HepG2 (cell line): ENCODE measurements around the gene THSD4. TPM values are rescaled to one million over a fixed set of nuclear protein-coding genes. Genes with fewer than 3 reads are reported as not detected.
A peak's percentile ranks its signal among the peaks of the same experiment; 100 is the strongest.

Source experiments
- ARID5B ChIP-seq: IDR thresholded peaks from 2 replicates; pipeline ENCODE4 v1.4.0; 2020; ENCODE audit warnings: mild to moderate bottlenecking, missing genetic modification reagents
- FIP1L1 ChIP-seq: fragments of 200-400 bp; formaldehyde crosslinking; IDR thresholded peaks from 2 replicates; pipeline ENCODE4 v1.6.1; 2018; ENCODE audit warnings: low read depth, mild to moderate bottlenecking, low read length, moderate library complexity, borderline replicate concordance; ENCODE audit not compliant: insufficient read depth
- FOSL2 ChIP-seq: sonication (generic); formaldehyde crosslinking; IDR thresholded peaks from 2 replicates; pipeline ENCODE4 v1.4.0; 2020; ENCODE audit warnings: missing genetic modification reagents
- GATAD2A ChIP-seq: IDR thresholded peaks from 2 replicates; pipeline ENCODE4 v1.6.1; 2016
- HOMEZ ChIP-seq: IDR thresholded peaks from 2 replicates; pipeline ENCODE4 v1.6.1; 2016; ENCODE audit warnings: low read depth
- KMT2B ChIP-seq: IDR thresholded peaks from 2 replicates; pipeline ENCODE4 v1.6.1; 2016; ENCODE audit warnings: missing genetic modification reagents, missing compliant biosample characterization
- SIN3A ChIP-seq: IDR thresholded peaks from 2 replicates; pipeline ENCODE4 v1.6.1; 2011; ENCODE audit warnings: low read depth, mild to moderate bottlenecking, control low read depth, low read length, borderline replicate concordance
- TARDBP ChIP-seq: sonication (generic); formaldehyde crosslinking; IDR thresholded peaks from 2 replicates; pipeline ENCODE4 v1.8.0; 2022; ENCODE audit warnings: mild to moderate bottlenecking, missing genetic modification reagents
- ZKSCAN8 ChIP-seq: IDR thresholded peaks from 2 replicates; pipeline ENCODE4 v1.6.1; 2016; ENCODE audit warnings: borderline replicate concordance, missing genetic modification reagents, missing compliant biosample characterization
- ZNF574 ChIP-seq: sonication (generic); formaldehyde crosslinking; IDR thresholded peaks from 2 replicates; pipeline ENCODE4 v1.4.0; 2020; ENCODE audit warnings: missing genetic modification reagents
- ZNF670 ChIP-seq: sonication (generic); formaldehyde crosslinking; IDR thresholded peaks from 2 replicates; pipeline ENCODE4 v1.8.0; 2022; ENCODE audit warnings: mild to moderate bottlenecking, missing genetic modification reagents, borderline replicate concordance
- polyA plus RNA-seq, 8 experiments: library from polyadenylated mRNA; depleted of rRNA in 3 of 8; stranded (reverse) in 7 of 8; unstranded in 1 of 8; fragments of >200 nt; fragmentation: Illumina TruSeq in 4 of 8; extraction: Trizol in 4 of 8; gene quantifications; 2 replicates each; pipeline versions ENCODE4 v1.2.1 to v1.2.3, GENCODE V29; 2011 to 2016; ENCODE audit warnings: low read depth in 4 of 8, missing spikeins in 1 of 8, mixed read lengths in 1 of 8; ENCODE audit not compliant: insufficient read depth in 1 of 8
- total RNA-seq, 5 experiments: library from RNA; depleted of rRNA; stranded (reverse); fragments of >200 nt; fragmentation: Illumina TruSeq; extraction: Trizol; gene quantifications; 2 replicates each; pipeline ENCODE4 v1.2.3, GENCODE V29; 2016; ENCODE audit warnings: low read depth in 1 of 5
- TF ChIP-seq, protein P1 (sequence below): sonication (generic); formaldehyde crosslinking; IDR thresholded peaks from 2 replicates; pipeline ENCODE4 v1.4.0; 2020; ENCODE audit warnings: missing genetic modification reagents

THSD4 gene
- total and polyA plus RNA-seq, 2 of the 13 experiments (the other 11 are each of a cell fraction or from before 2014, with no cell fraction given): 0.07 to 0.21 TPM

GRCh38 chr15:71746719-71747118 lies 631.4 kb downstream of the THSD4 start (continued):
- TF ChIP-seq, protein P1, sequence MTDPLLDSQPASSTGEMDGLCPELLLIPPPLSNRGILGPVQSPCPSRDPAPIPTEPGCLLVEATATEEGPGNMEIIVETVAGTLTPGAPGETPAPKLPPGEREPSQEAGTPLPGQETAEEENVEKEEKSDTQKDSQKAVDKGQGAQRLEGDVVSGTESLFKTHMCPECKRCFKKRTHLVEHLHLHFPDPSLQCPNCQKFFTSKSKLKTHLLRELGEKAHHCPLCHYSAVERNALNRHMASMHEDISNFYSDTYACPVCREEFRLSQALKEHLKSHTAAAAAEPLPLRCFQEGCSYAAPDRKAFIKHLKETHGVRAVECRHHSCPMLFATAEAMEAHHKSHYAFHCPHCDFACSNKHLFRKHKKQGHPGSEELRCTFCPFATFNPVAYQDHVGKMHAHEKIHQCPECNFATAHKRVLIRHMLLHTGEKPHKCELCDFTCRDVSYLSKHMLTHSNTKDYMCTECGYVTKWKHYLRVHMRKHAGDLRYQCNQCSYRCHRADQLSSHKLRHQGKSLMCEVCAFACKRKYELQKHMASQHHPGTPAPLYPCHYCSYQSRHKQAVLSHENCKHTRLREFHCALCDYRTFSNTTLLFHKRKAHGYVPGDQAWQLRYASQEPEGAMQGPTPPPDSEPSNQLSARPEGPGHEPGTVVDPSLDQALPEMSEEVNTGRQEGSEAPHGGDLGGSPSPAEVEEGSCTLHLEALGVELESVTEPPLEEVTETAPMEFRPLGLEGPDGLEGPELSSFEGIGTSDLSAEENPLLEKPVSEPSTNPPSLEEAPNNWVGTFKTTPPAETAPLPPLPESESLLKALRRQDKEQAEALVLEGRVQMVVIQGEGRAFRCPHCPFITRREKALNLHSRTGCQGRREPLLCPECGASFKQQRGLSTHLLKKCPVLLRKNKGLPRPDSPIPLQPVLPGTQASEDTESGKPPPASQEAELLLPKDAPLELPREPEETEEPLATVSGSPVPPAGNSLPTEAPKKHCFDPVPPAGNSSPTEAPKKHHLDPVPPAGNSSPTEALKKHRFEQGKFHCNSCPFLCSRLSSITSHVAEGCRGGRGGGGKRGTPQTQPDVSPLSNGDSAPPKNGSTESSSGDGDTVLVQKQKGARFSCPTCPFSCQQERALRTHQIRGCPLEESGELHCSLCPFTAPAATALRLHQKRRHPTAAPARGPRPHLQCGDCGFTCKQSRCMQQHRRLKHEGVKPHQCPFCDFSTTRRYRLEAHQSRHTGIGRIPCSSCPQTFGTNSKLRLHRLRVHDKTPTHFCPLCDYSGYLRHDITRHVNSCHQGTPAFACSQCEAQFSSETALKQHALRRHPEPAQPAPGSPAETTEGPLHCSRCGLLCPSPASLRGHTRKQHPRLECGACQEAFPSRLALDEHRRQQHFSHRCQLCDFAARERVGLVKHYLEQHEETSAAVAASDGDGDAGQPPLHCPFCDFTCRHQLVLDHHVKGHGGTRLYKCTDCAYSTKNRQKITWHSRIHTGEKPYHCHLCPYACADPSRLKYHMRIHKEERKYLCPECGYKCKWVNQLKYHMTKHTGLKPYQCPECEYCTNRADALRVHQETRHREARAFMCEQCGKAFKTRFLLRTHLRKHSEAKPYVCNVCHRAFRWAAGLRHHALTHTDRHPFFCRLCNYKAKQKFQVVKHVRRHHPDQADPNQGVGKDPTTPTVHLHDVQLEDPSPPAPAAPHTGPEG (CRISPR knock-in tag): no peak
- peak; percentile 47 for TF ChIP-seq ARID5B
- TF ChIP-seq HOMEZ: no peak
- no peak for TF ChIP-seq KMT2B
- TF ChIP-seq ZNF670: no peak
- TF ChIP-seq ZNF574 (CRISPR knock-in tag): 0 out of 2 replicates have a peak, but pooled peaks have one; percentile 13
- peak; percentile 34 for TF ChIP-seq FOSL2 (CRISPR knock-in tag)
- no peak for TF ChIP-seq FIP1L1
- TF ChIP-seq GATAD2A (CRISPR knock-in tag): peak; percentile 11; the same call in 1 of the 2 replicates
- TF ChIP-seq SIN3A: no peak
- TF ChIP-seq TARDBP (CRISPR knock-in tag): no peak
- no peak for TF ChIP-seq ZKSCAN8
